Natural killer cell (primary cell): ENCODE measurements around the gene DISC1. TPM values are rescaled to one million over a fixed set of nuclear protein-coding genes. Genes with fewer than 3 reads are reported as not detected.

Source experiments
- ATAC-seq, 3 donors: fragments of 150-1000 bp in 2 of 3; fragments of 200-7000 bp in 1 of 3; cut with Tn5 transposase; 1 replicate in 1 of 3; 2 replicates in 2 of 3; pipeline ENCODE4 v1.10.0; 2021; ENCODE audit warnings: mild to moderate bottlenecking in 2 of 3, moderate library complexity in 2 of 3
- DNase-seq, 2 donors: peaks; one replicate each; pipeline versions ENCODE4 v3.0.0 to v3.0.0-alpha.2; 2013 to 2021; ENCODE audit warnings: mixed read lengths in 1 of 2
- H3K27ac ChIP-seq: one replicate; pipeline ENCODE4 v1.5.1; 2013; ENCODE audit warnings: mild to moderate bottlenecking, low read length
- H3K27me3 ChIP-seq: one replicate; pipeline ENCODE4 v1.6.1; 2013; ENCODE audit warnings: low read length; ENCODE audit not compliant: control insufficient read depth, insufficient read depth
- H3K36me3 ChIP-seq: one replicate; pipeline ENCODE4 v1.6.1; 2013; ENCODE audit warnings: low read length; ENCODE audit not compliant: control insufficient read depth, insufficient read depth
- H3K4me1 ChIP-seq: one replicate; pipeline ENCODE4 v1.6.1; 2013; ENCODE audit warnings: low read length; ENCODE audit not compliant: control insufficient read depth, insufficient read depth
- H3K4me3 ChIP-seq: one replicate; pipeline ENCODE4 v1.5.1; 2013; ENCODE audit warnings: low read length
- H3K9me3 ChIP-seq: one replicate; pipeline ENCODE4 v1.6.1; 2013; ENCODE audit warnings: low read length; ENCODE audit not compliant: control insufficient read depth, insufficient read depth
- H3K27ac Mint-ChIP-seq, 2 donors: one replicate each; pipeline ENCODE4 v1.8.0; 2022; ENCODE audit warnings: mild to moderate bottlenecking in 2 of 2, mixed read lengths in 2 of 2, moderate library complexity in 1 of 2
- H3K27me3 Mint-ChIP-seq, 2 donors: one replicate each; pipeline ENCODE4 v1.8.0; 2022; ENCODE audit warnings: low read depth in 2 of 2, mixed read lengths in 2 of 2
- H3K36me3 Mint-ChIP-seq: one replicate; pipeline ENCODE4 v1.8.0; 2022; ENCODE audit warnings: mixed read lengths
- H3K4me1 Mint-ChIP-seq, 2 donors: one replicate each; pipeline ENCODE4 v1.8.0; 2022; ENCODE audit warnings: mixed read lengths in 2 of 2
- H3K4me3 Mint-ChIP-seq: one replicate; pipeline ENCODE4 v1.8.0; 2022; ENCODE audit warnings: mild to moderate bottlenecking, moderate library complexity, mixed read lengths
- H3K9me3 Mint-ChIP-seq, 2 donors: one replicate each; pipeline ENCODE4 v1.8.0; 2022; ENCODE audit warnings: mixed read lengths in 2 of 2
- WGBS: methylation state at CpG from one replicate; pipeline ENCODE4 v1.1.7; 2013; ENCODE audit warnings: missing lambda C conversion rate; ENCODE audit not compliant: insufficient coverage; 5-methylcytosine and 5-hydroxymethylcytosine counted together
- intact Hi-C: fragments of 100-400 bp; cut with micrococcal nuclease; formaldehyde crosslinking; loops from one replicate; pipeline ENCODE4 v1.14.2; 2022
- total RNA-seq, 4 donors: library from RNA; stranded (reverse); fragments of 120-200 nt in 1 of 4; gene quantifications; one replicate each; pipeline versions ENCODE4 v1.2.3 to v1.2.4, GENCODE V29; 2013 to 2022
- TF ChIP-seq, protein P1 (sequence below): fragments of 200-600 bp; IDR thresholded peaks from one replicate; pipeline ENCODE4 v1.8.0; 2022; ENCODE audit warnings: antibody characterized with exemption

The DISC1 gene
- total RNA-seq, 3 donors from 2014 or later (not counting 1 experiment from before 2014, with no cell fraction given), result 5.9 to 10.7 (median 9.7) TPM

DNA sequence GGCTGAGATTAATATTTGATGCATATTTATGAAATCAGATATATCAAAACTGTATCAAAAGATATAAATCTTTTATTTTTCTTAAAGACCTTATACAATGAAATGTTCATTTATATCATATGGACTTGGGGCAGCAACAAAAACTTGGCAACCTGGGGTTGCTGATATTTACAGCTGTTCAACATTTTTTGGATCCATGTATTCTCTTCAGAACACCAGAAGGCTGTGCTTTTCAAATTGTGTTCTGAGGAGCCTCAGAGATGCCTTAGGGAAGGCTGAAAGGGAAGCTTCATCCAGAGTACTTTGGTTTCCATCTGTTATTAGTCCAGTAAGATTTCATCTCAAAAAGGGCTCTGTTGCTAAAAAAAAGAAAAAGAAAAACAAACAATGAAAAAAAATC is 94.8 kb downstream of the DISC1 start:
- Histone ChIP-seq H3K9me3 (no peaks in the 10 kb centered on the region), H3K27ac (no peak overlapping the region), H3K27me3 (no peaks in the 10 kb centered on the region), H3K4me3 (no peak overlapping the region), H3K4me1 (no peaks in the 10 kb centered on the region), H3K36me3 (no peaks in the 10 kb centered on the region)
- Mint-ChIP-seq H3K4me1 (peaks cover 0 to 7% of the 10 kb centered on the region in 2 donors), H3K27me3 (no peaks in the 10 kb centered on the region), H3K4me3 (no peak overlapping the region), H3K36me3 (no peaks in the 10 kb centered on the region), H3K9me3 (no peaks in the 10 kb centered on the region), H3K27ac (no peak overlapping the region)
- TF ChIP-seq, protein P1, sequence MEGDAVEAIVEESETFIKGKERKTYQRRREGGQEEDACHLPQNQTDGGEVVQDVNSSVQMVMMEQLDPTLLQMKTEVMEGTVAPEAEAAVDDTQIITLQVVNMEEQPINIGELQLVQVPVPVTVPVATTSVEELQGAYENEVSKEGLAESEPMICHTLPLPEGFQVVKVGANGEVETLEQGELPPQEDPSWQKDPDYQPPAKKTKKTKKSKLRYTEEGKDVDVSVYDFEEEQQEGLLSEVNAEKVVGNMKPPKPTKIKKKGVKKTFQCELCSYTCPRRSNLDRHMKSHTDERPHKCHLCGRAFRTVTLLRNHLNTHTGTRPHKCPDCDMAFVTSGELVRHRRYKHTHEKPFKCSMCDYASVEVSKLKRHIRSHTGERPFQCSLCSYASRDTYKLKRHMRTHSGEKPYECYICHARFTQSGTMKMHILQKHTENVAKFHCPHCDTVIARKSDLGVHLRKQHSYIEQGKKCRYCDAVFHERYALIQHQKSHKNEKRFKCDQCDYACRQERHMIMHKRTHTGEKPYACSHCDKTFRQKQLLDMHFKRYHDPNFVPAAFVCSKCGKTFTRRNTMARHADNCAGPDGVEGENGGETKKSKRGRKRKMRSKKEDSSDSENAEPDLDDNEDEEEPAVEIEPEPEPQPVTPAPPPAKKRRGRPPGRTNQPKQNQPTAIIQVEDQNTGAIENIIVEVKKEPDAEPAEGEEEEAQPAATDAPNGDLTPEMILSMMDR, result no peak
- DNase-seq, result no peak
- intact Hi-C loops, result no loop called here
- ATAC-seq, result no peak

DNA sequence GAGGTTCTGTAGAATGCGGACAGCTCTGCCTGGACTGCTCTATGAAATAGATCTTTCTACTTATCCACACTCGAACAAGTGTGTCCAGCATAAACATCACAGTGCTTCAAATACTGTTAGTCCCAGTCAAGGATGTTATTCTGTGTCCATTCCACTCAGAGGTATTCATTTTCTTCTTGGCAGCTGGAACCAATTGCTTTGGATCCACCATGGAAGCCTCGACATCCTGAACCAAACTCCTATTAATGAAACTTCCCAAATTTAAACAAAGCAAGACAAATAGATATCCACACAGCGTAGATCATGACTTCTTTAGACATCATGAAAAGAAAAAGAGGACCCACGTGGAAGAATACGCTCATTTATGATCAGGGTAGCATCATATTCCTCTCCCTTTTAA is 95.8 kb downstream of the DISC1 start:
- H3K27ac ChIP-seq, result no peak overlapping the region
- H3K36me3 Mint-ChIP-seq, result no peaks in the 10 kb centered on the region
- no peaks in the 10 kb centered on the region for H3K4me1 ChIP-seq
- DNase-seq, result no peak
- no peaks in the 10 kb centered on the region for H3K27me3 Mint-ChIP-seq
- H3K27me3 ChIP-seq, result no peaks in the 10 kb centered on the region
- WGBS, result 86% methylated on average over 6 of the region's 6 CpGs
- no peak overlapping the region for H3K4me3 ChIP-seq
- intact Hi-C loops, result no loop called here
- peaks cover 0 to 7% of the 10 kb centered on the region in 2 donors for H3K4me1 Mint-ChIP-seq
- TF ChIP-seq, protein P1, result no peak
- H3K36me3 ChIP-seq, result no peaks in the 10 kb centered on the region
- H3K27ac Mint-ChIP-seq, result no peak overlapping the region
- no peak overlapping the region for H3K4me3 Mint-ChIP-seq
- ATAC-seq, result no peak
- no peaks in the 10 kb centered on the region for H3K9me3 ChIP-seq
- no peaks in the 10 kb centered on the region for H3K9me3 Mint-ChIP-seq

DNA sequence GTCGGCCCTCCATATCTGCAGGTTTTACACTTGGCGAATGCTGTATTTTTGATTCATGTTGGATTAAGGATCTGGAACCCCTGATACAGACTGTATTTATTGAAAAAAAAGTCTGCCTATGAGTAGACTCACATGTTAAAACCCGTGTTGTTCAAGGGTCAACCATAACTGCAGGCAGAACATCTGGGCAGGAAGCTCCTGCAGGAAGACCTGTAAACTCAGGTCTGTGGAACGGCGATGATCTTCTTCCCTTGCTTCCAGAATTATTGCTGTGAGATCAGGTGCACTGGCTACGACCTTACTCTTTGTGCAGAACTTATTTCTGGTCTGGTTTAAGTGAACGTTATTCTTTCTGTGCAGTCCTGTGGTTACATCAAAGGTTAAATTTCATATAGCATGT is 96.6 kb downstream of the DISC1 start:
- DNase-seq (no peak), ATAC-seq (no peak)
- Histone ChIP-seq H3K27ac (no peak overlapping the region), H3K4me1 (no peaks in the 10 kb centered on the region), H3K27me3 (no peaks in the 10 kb centered on the region), H3K9me3 (no peaks in the 10 kb centered on the region), H3K36me3 (no peaks in the 10 kb centered on the region), H3K4me3 (no peak overlapping the region)
- Mint-ChIP-seq H3K27me3 (no peaks in the 10 kb centered on the region), H3K4me1 (peaks cover 0 to 7% of the 10 kb centered on the region in 2 donors), H3K36me3 (no peaks in the 10 kb centered on the region), H3K27ac (no peak overlapping the region), H3K4me3 (no peak overlapping the region), H3K9me3 (no peaks in the 10 kb centered on the region)
- TF ChIP-seq, protein P1, result no peak
- intact Hi-C loops, result no loop called here
- WGBS, result 54% methylated on average over 7 of the region's 7 CpGs

DNA sequence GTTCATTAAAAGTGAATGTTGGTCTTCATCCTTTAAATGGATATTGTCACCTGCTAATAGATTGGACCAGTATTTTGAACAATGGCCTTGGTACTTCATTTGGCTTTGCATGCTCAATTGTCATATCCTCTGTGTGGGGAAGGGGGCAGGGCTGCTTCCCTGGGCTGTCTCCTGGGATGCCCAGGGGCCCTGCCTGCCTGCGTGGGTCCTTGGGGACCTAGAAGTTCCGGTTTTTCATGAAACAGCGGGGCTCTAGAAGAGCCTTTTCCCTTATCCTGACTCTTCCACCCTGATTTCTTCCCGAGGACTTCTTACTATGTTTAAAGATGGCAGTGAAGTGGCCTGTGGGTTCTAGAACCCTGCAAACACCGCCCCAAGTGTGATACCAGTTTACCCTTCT is 97.5 kb downstream of the DISC1 start:
- Histone ChIP-seq H3K9me3 (no peaks in the 10 kb centered on the region), H3K27ac (no peak overlapping the region), H3K27me3 (no peaks in the 10 kb centered on the region), H3K4me3 (no peak overlapping the region), H3K36me3 (no peaks in the 10 kb centered on the region), H3K4me1 (no peaks in the 10 kb centered on the region)
- no peak for ATAC-seq
- DNase-seq, result no peak
- no peaks in the 10 kb centered on the region for H3K27me3 Mint-ChIP-seq
- WGBS, result 85% methylated on average over 4 of the region's 5 CpGs
- H3K4me1 Mint-ChIP-seq, result peaks cover 0 to 7% of the 10 kb centered on the region in 2 donors
- no peaks in the 10 kb centered on the region for H3K9me3 Mint-ChIP-seq
- H3K4me3 Mint-ChIP-seq, result no peak overlapping the region
- intact Hi-C loops, result no loop called here
- no peaks in the 10 kb centered on the region for H3K36me3 Mint-ChIP-seq
- no peak overlapping the region for H3K27ac Mint-ChIP-seq
- TF ChIP-seq, protein P1, result no peak
